CD4-positive, alpha-beta T cell treated with Interleukin-21 for 1 hour (primary cell): ENCODE data around the gene SALL3.
"Not testable (repeated sequence)": the region's sequence is repeated elsewhere in the genome, so short reads cannot be mapped to it uniquely, and the experiment has no call there.

Experiments used
- DNase-seq: peaks from one replicate; pipeline ENCODE4 v3.0.0-alpha.2; 2020

SALL3 gene

DNA sequence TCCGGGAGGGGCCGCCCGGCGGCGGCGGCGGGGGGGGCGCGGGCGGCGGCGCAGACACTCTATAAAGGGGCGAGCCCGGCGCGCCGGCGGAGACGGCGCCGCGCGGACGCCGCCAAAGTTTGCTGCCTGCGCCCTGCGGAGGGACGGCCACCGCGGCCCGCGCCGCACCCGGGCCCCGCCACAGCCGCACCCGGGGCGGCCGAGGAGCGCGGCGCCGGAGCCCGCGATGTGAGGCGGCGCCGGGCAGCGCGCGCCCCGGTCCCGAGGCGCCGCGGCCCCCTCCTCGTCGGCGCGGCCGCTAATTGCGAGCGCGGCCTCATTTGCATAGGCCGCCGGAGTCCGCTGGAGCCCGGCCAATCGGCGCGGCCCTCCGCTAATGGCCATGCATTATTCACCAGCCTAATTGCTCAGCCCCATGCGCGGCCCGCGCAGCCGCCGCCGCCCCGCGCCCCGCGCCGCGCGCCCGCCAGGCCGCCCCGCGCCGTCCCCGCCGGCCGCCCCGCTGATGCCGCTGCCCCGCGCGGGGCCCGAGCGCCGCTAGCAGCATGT is at the start of gene SALL3:
TSS of gene SALL3 (plus strand) at position 89 of the 549 bp plus-strand sequence. CDS start at position 546, 457 bp downstream.
- DNase-seq: no peak

DNA sequence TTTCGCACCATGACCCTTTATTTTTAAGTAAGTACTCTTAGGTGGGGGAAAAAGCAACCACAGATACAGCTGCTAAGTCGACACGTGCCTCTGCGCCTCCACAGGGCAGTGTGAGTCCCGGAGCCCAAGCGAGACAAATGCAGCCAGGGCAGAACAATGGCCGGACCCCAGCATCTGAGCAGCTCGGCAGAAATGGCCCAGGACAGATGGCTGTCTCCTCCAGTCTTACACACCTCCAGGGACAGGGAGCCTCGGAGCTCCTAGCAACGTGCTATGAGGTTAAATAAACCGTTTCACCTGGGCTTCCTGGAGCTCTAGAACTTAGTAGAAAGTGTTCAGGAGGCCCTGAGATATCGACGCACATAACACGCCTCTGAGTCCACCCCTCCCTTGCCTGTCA is 47.3 kb upstream of the SALL3 start:
- DNase-seq: no peak

DNA sequence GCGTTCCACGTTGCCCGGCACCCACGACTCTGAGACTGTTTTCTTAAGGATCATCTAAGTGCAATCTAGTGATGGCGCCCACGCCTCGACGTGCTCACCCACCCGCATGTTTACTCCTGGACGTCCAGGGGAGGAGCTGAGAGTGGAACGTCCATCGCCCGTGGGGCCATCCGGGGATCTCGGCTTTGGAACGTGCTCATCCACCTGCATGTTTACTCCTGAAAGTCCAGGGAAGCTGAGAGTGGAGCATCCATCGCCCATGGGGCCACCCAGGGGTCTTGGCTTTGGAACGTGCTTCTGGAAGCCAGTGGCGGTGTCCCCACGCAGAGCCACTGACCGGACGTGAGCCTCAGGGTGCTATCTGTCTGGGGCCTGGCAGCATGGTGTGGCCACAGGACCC is 45.6 kb upstream of the SALL3 start:
- no peak for DNase-seq

DNA sequence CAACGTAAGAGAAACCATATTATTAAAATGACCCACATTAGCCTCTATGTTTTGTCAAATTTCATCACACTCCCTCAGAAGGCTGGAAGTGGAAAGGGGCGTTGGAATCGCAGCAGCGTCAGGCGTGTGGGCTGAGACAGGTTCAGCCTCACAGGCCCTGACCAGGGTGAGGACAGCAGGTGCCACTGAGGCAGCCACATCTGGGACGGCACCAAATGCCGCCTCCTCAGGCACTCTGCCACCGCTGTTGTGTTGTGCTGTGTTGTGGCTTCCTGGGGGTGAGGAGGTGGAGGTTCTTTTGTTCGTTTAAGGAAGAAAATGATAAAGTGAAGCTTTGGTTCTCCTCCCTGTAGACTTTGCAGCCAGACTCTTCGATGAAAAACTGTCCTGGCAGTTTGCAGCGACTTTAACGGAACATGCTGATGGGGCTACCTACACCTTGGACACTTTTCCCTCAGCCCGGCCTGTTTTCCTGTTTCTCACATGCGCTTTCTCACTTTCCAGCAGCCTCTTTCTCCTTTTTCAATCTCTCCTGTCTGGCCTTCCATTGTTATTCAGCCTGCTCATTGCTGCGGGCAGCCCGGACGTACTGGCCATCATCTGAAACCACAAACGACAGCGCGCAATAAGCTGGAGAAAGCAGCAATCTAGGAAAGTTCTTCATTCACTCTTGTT is 44.9 kb upstream of the SALL3 start:
- no peak for DNase-seq

DNA sequence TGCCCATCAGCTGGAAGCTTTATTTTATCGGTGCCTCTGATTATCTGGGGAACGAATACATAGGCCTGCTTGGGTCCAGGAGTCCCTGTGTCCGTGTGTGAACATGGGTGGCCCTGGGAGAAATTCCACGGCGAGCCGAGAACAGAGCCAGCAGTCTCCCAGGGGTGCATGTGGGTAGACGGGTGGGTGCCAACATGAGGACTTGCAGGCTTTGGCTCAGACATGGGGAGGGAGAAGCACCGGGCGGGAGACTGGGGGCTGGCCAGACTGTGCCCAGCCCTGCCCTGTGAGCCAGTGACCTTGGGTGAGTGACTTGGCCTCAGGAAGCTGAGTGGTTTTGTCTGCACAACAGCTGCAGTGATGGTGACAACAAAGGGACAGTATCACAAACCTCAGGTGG is 44.2 kb upstream of the SALL3 start:
- DNase-seq: no peak

DNA sequence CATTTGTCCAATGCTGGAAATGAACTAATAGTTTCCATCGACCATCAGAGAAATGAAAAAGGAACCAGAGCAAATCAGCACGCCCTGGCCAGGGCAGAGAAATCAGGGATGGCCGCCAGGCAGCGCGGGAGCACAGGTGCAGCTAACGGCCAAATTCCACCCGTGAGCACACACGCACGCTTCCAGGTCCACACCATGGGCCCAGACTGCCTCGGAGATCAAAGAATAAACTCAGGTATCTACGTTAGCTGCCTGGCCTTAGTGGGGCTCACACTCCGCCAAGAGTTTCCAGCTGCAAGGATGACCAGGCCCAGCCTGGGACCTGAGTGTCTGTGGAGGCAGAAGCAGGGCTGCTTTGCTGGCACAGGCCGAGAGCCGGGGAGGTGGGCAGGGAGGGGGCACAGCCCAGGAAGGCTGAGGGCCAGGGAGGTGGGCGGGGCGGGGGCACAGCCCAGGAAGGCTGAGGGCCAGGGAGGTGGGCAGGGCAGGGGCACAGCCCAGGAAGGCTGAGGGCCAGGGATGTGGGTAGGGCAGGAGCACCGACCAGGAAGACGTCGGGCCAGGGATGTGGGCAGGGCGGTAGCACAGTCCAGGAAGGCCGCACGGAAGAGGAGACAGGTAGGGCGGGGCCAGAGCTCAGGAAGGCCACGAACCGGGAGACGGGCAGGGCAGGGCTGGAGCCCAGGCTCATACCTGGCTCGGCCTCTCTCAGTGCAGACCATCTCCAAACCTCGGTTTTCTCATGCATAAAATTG is 43.2 kb upstream of the SALL3 start:
- no peak for DNase-seq

DNA sequence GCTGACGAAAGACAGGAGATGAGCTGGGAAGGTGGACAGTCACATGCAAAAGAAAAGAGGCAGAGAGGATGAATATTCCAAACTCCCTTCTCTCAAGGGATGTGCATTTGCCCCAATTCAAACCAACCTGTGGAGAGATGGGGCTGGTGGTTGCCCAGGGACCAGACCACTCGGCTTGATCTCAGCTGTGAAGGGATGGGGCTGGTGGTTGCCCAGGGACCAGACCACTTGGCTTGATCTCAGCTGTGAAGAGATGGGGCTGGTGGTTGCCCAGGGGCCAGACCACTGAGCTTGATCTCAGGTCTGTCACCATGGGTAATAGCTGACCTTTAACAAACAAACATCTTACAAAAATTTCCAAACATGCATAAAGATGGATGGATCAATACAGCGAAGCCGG is 42.5 kb upstream of the SALL3 start:
- no peak for DNase-seq

DNA sequence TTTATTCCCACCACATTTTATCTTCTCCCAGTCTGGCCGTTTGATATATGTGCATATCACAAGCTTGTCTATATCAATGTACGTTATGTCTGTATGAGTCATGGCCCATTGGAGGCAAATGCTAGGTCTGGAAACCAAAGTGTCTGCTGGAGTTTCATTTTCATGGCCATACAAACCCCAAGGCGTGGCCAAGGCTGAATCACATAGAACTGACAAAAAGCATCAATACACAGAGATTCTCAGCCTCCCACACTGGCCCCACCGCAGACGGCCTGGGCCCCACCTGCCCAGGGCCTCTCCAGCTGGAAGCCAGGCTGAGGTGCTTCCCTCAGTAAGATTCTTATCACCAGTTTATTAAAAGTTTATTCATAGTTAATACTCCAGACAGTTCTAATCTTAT is 40.5 kb upstream of the SALL3 start:
- DNase-seq: no peak

DNA sequence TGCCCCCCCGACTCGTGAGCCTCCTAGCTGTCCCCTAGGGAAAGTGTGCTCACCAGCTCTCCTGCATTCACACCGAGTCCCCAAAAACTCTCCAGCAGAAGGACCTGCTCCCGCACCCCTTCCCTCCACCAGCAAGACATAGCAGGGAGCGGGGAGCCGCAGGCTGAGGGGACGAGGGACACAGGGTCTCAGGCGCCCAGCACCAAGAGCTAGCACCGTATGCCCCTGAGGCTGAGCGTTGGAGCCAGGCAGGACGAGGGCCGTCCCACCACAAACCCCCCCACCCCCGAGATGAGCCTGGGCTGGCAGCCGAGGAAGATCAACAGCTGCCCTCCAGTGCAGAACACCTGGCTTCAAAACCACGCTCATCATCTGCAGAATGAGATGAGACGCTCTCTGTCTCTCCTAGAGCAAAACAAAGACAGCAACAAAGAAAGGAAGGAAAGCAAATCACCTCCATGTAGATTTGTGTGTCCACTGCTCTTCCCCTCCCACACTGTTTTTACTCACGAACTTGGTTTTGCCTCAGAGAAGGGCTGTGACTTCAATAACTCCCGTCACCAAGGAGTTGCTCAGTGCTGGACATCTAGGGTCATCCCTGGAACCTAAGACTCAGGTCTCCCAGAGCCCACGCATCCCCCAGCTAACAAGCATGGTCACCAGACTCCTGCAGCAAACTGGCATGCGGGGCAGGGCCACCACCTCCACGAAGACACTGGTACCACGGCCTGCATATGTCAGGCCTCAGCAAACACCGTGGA is 39.7 kb upstream of the SALL3 start:
- no peak for DNase-seq

DNA sequence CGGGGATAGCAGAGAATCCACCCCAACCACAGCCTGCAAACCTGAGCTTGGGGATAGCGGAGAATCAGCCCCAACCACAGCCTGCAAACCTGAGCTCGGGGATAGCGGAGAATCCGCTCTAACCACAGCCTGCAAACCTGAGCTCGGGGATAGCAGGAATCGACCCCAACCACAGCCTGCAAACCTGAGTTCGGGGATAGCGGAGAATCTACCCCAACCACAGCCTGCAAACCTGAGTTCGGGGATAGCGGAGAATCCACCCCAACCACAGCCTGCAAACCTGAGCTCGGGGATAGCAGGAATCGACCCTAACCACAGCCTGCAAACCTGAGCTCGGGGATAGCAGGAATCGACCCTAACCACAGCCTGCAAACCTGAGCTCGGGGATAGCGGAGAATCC is 37.4 kb upstream of the SALL3 start:
- DNase-seq: not testable (repeated sequence)

DNA sequence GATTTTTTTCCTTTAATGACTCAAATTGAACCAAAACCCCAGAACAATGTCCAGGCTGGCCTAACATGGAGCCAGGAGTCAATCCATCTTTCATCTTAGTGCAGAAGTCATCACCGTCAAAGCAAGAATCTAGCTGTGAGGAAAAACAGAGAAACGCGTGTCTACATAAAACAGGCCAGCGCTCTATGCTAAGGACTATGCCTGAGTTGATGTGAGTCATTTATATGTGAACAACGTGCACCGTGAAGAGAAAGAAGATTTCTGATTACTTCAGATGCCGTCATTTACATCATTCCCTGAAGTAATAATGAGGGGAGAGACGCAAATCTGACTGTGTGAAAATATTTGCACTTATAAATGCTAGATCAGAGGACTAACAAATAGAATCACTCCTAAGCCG is 34.0 kb upstream of the SALL3 start:
- no peak for DNase-seq

DNA sequence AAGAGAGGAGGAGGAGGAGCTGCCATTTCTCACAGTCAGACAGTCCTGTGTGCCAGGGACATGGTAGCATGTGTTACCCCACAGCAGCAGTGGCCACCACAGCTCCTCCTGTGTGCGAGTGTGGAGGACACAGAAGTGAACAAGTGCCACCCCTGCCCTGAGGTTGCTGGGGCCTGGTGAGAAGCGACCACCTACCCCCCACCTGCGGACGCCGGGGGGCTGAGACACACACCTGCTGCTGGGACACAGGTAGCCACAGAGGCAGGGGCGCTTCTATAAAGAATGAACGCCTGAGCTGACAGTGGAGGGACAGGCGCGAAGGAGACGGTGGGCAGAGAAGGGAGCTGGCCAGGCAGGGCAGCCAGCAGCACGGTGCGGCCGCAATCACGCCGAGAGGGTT is 32.3 kb upstream of the SALL3 start:
- no peak for DNase-seq

DNA sequence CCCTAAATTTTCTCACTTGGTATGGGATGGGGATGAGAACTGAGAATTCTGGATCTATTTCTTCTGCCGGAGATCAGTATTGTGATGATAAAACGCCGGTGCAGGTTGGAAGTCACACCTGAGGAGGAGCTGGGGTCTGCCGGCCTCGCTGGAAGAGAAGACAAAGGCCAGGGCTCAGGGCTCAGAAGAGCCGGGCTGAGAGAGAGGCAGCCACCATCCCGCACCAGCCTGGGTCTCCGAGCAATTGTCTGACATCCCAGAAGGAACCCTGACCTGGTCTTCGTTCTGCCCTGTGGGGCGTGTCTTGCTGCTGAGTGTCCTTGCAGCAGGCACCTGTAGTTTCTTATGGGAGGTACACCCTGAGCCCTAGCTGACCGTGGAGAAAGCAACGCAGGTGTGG is 31.4 kb upstream of the SALL3 start:
- no peak for DNase-seq

DNA sequence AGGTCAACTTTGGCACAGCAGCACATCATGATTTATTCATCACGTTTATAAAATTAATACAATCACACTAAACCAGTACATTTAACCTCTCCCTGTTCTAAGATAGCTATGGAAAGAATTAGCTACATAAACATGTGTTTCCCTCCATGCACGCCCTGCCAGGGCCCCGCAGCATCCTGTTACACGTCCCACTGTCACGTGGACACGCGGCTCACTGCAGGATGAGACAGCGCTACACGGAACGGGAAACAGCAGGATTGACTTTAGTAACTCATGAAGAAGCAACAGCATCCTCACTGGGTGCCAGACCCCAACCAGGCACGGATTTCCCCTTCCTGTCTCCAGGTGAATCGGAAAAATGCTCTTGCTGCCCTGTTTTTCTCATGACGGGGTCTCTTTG is 30.9 kb upstream of the SALL3 start:
- DNase-seq: no peak

DNA sequence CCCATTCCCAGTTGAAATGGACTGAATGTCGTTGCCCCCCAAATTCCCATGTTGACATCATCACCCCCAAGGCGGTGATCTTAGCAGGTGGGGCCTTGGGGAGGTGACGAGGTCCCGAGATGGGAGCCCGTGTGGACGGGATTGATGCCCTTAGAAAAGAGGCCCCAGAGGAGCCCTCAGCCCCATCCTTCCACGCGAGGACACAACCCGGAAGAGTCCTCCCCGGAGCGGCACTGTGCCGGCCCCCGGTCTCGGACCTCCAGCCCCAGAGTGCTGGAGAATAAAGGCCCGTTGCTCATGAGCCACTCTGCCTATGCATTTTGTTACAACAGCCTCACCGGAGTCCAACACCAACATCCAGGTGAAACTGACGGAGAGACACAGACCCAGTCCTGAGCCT is 30.4 kb upstream of the SALL3 start:
- DNase-seq: no peak

DNA sequence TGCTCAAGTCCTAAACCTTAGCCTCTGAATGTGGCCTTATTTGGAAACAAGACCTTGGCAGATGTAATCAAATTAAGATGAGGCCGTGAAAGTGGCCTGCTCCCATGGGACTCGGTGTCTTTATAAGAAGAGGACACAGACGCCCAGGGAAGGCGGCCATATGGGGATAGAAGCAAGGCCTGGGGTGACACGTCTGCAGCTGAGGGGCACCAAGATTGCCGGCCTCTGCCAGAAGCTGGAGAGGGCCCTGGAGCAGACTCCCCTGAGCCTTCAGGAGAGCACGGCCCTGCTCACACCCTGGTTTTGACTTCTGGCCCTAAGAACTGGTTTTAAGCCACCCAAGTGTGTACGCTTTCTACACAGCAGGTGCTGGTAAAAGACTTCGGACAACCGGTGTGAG is 29.2 kb upstream of the SALL3 start:
- DNase-seq: no peak

DNA sequence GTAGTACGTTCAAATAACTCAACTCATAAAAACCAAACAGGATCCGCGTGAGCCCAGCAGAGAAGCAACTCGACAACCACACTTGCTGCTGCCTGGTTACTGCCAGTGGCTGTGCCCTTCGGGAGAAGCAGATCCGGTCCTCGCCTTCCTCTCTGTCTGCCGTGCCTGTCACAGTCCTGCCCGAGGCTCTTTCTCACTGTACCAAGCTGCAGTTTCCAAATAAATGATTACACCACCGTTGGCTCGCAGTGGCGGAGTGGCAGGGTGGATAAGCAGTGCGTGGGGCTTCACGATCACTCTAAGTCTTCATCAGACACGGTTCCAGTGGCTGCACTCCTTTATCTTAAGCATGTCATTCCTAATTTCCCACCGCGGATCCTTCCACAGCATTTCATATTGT is 26.1 kb upstream of the SALL3 start:
- DNase-seq: no peak

DNA sequence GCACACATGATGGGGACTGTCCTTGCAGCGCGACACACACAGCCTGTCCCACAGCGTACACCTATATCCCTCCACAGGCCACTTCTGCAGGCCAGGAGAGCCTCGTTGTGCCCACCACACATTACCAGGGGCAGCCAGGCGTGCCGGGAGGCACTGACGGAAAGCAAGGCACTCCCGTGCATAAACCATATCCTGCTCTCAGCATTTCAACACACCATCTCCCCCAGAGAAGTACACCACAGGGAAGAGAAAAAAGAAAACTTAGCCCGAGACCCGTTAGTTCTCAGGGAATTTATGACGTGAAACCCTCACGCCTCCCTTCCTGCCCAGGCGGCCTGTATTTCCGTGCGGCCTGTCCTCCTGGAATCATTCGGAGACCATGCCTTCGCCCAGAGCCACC is 24.6 kb upstream of the SALL3 start:
- no peak for DNase-seq

DNA sequence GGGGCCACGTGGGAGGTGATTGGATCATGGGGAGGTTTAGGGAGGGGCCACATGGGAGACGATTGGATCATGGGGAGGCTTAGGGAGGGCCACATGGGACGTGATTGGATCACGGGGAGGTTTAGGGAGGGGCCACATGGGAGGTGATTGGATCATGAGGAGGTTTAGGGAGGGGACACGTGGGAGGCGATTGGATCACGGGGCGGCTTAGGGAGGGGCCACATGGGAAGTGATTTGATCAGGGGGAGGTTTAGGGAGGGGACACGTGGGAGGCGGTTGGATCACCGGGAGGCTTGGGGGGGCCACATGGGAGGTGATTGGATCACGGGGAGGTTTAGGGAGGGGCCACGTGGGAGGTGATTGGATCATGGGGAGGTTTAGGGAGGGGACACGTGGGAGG is 22.5 kb upstream of the SALL3 start:
- no peak for DNase-seq

DNA sequence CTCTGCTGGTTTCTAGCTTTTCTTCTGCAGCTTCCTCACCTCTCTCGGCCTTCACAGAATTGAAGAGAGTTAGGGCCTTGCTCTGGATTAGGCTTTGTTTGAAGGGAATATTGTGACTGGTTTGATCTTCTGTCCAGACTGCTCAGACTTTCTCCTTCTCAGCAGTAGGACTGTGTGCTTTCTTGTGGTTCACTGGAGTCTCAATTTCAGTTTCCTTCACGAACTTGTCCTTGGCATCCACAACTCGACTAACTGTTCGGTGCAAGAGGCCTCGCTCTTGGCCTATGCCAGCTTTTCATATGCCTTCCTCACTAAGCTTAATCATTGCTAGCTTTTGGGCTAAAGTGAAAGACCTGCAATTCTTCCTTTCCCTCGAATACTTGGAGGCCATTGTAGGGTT is 18.9 kb upstream of the SALL3 start:
- no peak for DNase-seq

DNA sequence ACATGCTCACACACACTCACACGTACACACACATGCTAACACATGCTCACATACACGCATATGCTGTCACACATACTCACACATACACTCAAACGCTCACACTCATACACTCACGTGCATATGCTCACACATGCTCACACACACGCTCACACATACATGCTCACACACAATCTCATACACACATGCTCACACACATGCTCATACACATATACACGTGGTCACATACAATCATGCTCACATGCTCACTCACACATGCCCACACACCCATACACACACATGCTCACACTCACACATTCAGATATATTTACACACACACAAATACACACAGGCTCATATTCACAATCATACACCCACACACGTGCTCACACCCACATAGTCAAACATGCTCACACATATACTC is 17.5 kb upstream of the SALL3 start:
- DNase-seq: no peak

DNA sequence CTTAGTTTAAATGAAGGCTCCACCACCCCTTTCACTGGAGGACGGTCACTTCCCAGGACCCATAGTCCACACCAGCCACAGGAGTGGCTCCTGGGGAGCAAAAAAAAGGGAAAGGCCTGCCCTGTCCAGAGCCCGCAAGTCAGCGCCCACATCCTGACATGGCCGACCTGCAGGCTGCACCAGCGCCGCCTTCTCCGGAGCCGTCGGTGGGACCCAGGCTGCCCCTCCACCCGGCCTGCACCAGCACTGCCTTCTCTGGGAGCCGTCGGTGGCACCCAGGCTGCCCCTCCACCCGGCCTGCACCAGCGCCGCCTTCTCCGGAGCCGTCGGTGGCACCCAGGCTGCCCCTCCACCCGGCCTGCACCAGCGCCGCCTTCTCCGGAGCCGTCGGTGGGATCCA is 14.9 kb upstream of the SALL3 start:
- not testable (repeated sequence) for DNase-seq

DNA sequence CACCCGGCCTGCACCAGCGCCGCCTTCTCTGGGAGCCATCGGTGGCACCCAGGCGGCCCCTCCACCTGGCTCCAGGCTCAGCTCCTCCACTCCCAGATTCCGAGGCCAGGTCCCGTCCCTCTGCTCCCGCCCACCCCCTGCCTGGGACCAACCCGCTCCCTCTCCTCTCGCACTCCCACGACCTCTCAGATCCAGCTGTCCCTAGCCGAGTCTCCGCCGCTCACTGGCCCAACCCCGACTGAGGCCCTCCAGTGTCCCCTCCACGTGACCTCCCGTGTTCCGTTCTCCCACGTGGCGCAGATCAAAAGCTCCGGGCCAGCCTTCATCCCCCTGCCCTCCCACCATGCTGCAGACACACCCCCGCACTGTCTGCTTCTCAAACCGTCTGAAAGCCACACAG is 14.4 kb upstream of the SALL3 start:
- no peak for DNase-seq
